Cardiac fibroblast (primary cell): ENCODE results near the gene SMYD3.

ENCODE experiments used
- DNase-seq, 2 donors: peaks; one replicate each; pipeline versions ENCODE4 v3.0.0 to v3.0.0-alpha.2; 2010; ENCODE audit warnings: low read depth in 2 of 2
- H3K4me3 ChIP-seq, 2 donors: replicated peaks in 1 of 2; 1 replicate in 1 of 2; 2 replicates in 1 of 2; pipeline ENCODE4 v1.5.1; 2011; ENCODE audit warnings: low read depth in 2 of 2, low read length in 2 of 2, mild to moderate bottlenecking in 2 of 2, moderate library complexity in 1 of 2
- TF ChIP-seq, protein P1 (sequence below): IDR thresholded peaks from one replicate; pipeline ENCODE4 v1.5.1; 2011; ENCODE audit warnings: low read depth, mild to moderate bottlenecking, low read length, inconsistent platforms

SMYD3 gene

GRCh38 chr1:246427611-246428010 is 79.5 kb downstream of the SMYD3 start:
- peak in 1 of 2 donors; percentile 46 for DNase-seq
- TF ChIP-seq, protein P1, sequence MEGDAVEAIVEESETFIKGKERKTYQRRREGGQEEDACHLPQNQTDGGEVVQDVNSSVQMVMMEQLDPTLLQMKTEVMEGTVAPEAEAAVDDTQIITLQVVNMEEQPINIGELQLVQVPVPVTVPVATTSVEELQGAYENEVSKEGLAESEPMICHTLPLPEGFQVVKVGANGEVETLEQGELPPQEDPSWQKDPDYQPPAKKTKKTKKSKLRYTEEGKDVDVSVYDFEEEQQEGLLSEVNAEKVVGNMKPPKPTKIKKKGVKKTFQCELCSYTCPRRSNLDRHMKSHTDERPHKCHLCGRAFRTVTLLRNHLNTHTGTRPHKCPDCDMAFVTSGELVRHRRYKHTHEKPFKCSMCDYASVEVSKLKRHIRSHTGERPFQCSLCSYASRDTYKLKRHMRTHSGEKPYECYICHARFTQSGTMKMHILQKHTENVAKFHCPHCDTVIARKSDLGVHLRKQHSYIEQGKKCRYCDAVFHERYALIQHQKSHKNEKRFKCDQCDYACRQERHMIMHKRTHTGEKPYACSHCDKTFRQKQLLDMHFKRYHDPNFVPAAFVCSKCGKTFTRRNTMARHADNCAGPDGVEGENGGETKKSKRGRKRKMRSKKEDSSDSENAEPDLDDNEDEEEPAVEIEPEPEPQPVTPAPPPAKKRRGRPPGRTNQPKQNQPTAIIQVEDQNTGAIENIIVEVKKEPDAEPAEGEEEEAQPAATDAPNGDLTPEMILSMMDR, result no peak
- no peak overlapping the region for H3K4me3 ChIP-seq

DNA sequence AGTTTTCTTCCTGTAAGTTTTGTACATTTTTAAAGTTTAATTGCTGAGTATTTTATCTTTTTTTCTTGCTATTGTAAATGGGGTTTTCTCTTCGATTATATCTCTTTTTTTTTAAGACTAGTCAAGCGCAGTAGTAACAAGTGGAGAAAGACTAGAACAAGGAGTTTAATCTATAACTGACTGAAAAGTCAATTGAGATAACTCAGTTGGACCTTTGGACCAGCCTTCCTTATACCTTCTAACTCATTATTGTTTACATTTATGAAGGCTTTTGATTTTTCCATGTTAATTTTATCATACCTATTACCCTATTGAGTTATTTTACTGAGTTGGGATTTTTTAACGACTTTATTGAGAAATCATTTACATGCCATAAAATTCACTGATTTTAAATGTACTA is 81.2 kb downstream of the SMYD3 start:
- H3K4me3 ChIP-seq, result no peak overlapping the region
- TF ChIP-seq, protein P1, result no peak
- no peak for DNase-seq

- no peak for DNase-seq
- TF ChIP-seq, protein P1, result no peak
These were observed 81.8 kb downstream of the SMYD3 start for GRCh38 chr1:246425139-246425794.

GRCh38 chr1:246420300-246420699 is 86.8 kb downstream of the SMYD3 start:
- H3K4me3 ChIP-seq, result no peak overlapping the region
- TF ChIP-seq, protein P1, result no peak
- DNase-seq, result no peak

More at GRCh38 chr1:246425139-246425794, 81.8 kb downstream of the SMYD3 start:
- H3K4me3 ChIP-seq, result no peak overlapping the region

DNA sequence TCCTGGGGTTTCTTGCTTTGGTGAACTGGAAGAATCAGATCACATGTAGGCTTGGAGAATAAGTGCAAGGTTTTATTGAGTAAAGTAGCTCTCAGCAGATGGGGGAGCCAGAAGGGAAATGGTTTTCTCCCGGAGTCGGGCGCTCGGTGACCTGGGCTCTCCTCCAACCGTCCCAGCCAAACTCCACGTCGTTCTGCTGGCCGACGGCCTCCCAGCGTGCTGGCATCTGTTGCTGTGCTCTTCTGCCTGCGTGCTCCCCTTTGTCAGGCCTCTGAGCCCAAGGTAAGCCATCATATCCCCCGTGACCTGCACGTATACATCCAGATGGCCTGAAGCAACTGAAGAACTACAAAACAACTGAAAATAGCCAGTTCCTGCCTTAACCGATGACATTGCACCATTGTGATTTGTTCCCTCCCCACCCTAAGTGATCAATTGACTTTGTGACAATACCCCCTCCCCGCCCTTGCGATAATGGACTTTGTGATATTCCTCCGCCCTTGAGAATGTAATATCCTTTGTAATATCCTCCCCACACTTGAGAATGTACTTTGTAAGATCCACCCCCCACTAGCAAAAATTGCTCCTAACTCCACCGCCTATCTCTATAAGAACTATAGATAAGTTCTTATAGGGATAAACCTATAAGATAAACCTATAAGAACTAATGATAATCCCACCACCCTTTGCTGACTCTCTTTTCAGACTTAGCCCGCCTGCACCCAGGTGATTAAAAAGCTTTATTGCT is 88.3 kb downstream of the SMYD3 start:
- no peak overlapping the region for H3K4me3 ChIP-seq
- TF ChIP-seq, protein P1, result no peak
- no peak for DNase-seq

DNA sequence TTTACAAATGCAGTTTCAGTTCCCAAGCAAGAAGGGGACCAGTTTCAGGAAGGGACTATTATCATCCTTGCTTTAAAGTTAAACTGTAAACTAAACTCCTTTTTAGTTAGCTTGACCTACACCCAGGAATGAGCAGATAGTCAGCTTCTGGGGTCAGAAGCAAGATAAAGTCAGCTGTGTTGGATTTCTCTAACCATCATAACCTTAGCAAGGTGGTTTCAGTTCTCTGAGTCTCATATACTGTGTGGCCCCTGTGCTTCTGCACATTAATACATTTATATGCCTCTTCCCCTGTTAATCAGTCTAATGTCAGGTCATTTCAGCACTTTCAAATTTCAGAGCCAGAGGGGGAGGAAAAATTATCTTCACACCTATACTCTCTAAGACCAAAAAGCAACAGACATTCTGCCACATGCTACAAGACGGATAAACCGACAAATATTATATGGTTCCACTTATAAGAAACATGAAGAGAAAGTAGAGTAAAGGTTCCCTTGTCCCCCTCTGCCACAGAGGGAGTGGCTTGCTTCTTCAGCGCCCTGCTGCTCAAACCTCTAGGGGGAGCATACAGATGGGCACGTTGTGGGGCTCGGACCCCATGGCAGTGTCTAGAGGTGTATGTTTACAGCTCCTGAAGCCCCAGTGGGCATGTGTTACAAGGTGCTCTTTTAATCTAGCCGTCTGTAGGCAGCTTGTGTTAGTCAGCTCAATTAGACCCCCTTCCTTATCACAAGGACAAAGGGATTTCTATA is 89.1 kb downstream of the SMYD3 start:
- TF ChIP-seq, protein P1, result no peak
- no peak for DNase-seq
- H3K4me3 ChIP-seq, result no peak overlapping the region
